ENCODE data around the gene SLC34A1.

GRCh38 chr5:177362610-177363507, 21.4 kb upstream of the SLC34A1 start:
- no peak for TF ChIP-seq CTCF (IDR thresholded peaks at IDR 0.05)
- TF ChIP-seq EZH2 (IDR thresholded peaks at IDR 0.05; ENCODE audit: borderline replicate concordance, insufficient read depth, low read depth, low read length, poor library complexity, severe bottlenecking) = no peak
